Measurements from ENCODE around the gene RBM46.

Gene RBM46, protein sequence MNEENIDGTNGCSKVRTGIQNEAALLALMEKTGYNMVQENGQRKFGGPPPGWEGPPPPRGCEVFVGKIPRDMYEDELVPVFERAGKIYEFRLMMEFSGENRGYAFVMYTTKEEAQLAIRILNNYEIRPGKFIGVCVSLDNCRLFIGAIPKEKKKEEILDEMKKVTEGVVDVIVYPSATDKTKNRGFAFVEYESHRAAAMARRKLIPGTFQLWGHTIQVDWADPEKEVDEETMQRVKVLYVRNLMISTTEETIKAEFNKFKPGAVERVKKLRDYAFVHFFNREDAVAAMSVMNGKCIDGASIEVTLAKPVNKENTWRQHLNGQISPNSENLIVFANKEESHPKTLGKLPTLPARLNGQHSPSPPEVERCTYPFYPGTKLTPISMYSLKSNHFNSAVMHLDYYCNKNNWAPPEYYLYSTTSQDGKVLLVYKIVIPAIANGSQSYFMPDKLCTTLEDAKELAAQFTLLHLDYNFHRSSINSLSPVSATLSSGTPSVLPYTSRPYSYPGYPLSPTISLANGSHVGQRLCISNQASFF

DNA sequence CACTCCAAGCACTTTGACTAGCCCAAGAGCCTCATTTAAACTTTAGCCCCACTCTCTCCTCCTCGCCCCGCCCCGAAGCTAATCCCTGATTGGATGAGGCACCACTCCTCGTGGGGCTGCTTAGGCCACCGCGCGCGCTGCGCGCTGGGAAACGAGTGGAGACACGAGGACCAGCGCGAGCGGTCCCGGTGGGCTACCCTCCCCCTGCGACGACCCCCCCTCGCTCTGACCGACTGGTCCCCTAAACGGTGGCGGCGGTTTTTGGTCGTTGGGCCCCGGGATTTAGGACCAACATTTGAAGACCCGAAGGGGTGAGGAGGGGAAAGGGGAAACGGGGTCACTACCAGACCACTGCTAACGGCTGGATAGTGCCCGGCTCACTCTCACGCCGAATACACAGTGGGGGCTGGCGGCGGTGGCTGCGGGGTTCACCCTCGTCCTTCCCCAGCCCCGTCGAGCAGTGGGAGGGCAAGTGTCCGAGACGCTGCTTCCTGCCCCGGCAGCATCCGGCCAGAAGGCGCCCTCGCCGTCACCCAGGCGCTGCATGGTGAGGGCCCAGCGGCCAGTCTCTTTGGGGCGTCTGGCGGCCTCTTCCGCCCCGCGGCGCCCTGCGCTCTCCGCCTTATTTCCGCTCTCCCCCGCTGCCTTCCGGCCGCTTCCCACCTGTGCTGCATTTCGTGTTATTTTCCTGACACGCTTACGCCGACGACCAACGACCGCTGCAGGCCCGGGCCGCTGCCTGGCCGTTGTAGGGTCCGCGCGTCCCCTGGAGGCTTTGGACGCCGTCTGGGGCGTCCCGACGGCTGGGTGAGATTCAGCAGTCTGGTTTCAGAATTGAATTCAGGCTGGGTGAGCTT is at the start of gene RBM46:
TSS of gene RBM46 (plus strand) at position 147 of the 857 bp plus-strand sequence. CDS start 15,481 bp downstream, outside the sequence.
- no peak for DNase-seq (ENCODE audit: low read depth)

DNA sequence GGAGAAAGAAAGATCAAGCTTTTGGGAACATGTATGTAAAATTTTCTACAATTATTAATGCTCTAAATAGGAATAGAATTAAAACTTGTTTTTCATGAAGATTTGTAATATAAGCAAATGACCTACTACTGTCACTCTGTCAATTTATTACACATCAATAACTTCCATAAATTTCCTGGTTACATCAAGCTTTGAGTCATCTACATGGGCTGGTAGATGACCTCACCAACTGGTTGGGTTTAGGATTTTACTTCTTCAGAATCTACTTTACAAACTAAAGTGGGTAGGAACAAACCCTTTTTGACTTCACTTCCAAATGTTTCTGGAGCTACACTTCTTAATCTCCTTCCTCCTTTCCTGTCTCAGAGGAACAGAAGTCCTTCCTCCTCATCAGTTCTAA is 49.3 kb upstream of the RBM46 start:
- DNase-seq (ENCODE audit: low read depth), result no peak

DNA sequence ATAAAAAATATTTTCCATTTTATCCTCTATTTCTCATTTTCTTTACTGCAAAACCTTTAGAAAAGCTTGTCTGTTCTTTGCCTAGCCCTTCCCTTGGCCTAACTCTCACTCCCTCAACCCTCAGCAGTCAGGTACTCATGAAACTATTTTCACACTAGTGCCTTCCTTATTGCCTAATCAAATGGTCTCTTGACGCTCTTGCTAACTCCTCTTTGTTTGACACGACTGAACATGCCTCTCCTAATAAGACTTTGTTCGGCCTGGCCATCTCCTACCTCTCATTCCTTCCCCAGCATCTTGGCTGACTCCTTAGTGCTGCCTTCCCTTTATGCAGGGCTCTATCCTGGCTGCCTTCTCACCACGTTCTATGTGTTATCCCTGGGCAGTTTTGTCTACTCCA is 48.4 kb upstream of the RBM46 start:
- DNase-seq (ENCODE audit: low read depth), result no peak

DNA sequence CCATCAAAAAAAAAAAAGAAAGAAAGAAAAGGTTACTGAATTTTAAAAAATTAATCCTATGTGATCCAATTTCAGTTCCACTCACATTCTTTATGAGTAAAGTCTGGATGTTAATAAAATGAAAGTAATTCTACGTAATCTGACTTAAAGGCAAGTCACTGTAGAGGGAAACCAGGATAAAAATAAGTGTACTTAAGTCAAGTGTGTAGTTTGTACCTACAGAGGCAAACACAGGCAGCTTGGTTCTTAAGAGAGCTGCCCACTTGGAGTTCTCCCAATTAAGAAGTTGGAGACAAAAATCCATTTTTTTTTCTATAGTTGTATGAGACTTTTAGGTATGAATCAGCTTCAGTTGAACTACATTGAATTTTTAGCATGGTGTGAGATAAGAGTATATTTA is 44.3 kb upstream of the RBM46 start:
- no peak for DNase-seq (ENCODE audit: low read depth)

DNA sequence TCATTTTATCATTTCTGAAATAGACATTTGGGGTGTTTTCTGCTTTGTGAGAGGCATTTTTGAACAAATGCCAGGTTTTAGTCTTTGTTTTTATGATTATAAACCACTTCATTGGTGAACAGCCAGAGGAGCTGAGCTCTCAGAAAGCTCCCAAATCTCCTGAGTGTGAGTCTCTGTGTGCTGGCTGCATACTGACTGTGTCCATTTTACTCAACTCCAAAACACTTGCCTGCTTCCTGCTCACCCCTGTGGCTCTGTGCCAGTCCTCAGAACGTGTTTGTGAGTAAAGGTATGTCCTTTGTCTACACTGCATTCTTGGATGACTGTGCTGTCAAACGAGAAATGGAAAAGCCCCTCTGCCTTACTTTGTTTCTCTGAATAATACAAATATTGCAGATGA is 42.6 kb upstream of the RBM46 start:
- no peak for DNase-seq (ENCODE audit: low read depth)

DNA sequence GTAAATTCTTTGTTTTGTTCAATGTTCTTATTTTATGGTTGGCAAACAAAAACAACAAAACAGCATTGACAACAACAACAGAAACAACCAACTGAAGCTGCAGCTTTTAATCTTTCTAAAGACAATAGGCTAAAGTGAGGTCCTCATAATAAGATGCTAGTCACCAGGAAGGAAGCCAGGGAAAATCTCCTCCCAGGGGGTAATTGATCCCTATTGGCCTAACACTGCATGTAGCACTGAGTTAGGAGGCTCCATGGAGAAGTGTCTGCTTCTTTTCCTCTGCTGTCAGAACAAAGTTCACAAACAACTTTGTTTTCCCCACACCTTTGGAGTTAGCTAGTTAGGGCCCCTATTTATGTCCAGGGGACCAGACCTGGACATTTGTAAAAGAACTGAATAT is 42.0 kb upstream of the RBM46 start:
- no peak for DNase-seq (ENCODE audit: low read depth)

DNA sequence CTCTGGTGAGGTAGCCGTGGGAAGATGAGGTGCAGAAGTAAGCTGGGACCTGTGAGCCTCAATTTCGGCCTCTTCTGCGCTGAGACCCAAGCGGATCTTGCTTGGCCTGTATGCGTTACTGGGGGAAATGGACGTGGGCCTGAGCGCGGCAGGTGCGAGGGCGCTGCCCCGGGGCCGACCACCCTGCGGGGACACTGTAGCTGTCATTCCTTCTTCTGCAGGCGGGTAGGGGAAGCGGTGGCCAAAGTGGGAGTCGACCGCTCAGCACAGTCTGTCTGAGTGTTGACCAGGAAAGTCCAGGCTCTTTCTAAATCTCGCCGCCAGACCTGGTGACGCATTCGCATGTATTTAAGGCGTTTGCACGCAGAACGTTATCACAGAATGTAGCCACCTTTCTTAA is 40.6 kb upstream of the RBM46 start:
- no peak for DNase-seq (ENCODE audit: low read depth)

DNA sequence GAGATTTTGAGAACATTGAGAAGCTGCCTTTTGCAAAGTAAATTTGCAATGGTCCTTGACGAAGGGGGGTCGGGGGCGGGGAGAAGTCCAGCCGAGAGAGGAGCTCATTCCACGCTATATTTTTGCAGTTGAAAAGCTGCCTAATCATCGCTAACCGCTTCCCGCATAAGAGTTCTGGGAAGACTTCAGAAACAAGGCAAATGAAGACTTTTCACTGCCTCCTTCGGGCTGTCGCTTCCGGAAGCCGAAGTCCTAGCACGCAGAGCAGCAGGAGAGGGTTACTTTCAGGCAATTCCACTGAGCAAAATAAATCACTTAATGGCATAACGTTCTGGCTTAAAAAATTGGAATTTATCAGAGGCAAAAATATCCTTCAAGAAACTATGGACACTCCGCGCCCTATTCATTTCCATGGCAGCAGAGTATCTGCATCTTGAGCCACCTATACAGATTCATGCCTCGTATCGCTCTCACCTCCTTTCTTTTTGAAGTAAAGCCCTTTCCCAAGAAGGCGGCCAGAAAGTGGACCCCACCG is 39.9 kb upstream of the RBM46 start:
- DNase-seq (ENCODE audit: low read depth), result no peak

DNA sequence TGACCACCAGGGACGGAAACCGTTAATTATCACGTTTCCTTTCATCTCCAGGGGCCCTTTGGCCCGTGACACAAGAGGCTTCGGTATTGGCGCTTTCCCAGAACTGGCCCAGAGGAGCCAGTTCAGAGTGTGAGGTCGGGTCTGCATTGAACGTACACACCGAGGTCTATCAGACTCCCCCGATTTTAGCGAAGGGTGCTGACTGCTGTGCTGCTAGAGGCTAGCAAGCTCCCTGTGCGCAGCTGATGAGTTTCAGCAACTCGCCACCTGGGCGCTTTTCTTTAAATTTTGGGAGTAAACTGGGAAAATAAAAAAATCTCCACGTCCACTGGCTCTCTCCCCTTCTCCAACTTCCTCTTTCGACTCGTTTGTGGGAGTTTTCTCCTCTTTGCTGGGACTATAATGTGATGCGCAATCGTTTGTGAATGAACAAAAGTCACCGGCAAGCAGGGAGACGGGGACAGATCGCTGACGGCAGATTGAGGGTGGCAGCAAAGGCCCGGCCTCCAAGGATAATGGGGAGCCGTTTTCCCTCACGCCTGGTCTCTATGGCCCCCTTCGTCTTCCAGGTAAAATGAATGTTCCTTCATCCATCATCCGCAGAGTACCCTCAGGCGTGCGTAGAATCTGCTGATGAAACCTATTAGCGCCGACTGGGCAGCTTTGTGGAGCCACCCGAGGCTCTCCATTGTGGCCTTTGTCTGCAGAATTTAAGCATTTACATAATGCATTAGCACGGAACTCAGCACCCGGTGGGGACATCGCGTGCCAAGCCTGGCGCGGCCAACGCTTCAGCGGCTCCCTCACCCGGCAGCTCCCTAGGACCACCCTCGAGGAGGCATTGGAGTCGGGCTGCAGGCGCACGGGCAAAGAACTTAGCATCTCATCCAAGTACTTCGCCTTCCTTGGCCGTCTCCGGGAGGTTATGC is 38.9 kb upstream of the RBM46 start:
- no peak for DNase-seq (ENCODE audit: low read depth)

DNA sequence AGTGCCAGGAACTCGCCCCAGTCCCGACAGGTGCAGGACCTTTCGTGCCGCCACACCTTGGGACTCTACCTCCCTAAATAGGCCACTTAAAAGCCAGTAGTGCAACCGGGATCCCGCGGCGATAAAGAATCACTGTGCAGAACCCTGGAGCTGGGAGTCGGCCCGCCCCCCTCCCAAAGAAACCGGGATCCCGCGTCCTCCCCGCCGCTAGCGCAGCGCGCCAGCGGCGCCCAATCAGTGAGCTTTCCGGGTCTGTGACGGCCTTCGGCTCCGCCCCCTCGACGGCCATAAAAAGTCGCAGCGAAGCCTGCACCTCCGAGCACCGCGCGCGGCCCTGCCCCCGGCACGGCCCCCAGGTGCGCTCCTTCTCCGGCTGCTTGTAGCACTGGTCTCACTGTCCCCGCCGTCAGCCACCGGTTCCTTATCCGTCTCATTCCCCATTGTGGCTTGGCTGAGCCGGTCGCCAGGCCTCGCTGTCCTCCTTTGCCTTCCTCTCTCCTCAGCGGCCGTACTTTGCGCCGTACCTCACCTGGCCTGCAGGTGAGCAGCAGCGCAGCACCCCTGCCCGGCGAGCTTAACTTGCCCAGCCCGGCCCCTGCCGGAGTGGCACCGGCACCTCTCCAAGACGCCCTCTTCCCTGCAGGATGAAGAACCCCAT is 37.3 kb upstream of the RBM46 start, which contains the start of gene LRAT:
TSS of gene LRAT (plus strand) at position 318 of the 658 bp plus-strand sequence. CDS start at position 645, 327 bp downstream.
- DNase-seq (ENCODE audit: low read depth), result no peak

DNA sequence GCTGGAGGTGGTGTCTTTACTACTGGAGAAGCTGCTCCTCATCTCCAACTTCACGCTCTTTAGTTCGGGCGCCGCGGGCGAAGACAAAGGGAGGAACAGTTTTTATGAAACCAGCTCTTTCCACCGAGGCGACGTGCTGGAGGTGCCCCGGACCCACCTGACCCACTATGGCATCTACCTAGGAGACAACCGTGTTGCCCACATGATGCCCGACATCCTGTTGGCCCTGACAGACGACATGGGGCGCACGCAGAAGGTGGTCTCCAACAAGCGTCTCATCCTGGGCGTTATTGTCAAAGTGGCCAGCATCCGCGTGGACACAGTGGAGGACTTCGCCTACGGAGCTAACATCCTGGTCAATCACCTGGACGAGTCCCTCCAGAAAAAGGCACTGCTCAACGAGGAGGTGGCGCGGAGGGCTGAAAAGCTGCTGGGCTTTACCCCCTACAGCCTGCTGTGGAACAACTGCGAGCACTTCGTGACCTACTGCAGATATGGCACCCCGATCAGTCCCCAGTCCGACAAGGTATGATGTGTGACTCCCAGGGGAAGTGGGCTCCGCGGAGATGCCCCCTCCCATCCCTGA is 36.6 kb upstream of the RBM46 start:
- DNase-seq (ENCODE audit: low read depth), result no peak

DNA sequence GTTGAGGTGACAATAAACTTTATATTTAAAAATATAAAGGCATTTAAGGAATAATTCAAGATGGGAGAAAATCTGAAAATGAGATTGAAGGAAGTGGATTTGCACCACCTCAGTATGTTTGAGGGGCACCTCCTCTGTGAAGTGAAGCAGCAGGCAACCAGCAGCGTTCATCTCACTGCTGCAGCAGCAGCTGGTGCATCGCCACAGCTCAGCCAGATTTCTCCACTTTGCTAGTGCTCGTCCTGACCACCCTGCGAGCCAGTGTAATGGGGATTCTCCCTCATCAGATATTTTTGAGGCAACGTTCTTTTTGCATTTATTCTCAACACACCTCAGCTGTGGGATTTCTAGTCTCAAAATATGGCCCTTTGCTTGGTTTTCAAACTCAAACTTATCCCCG is 23.4 kb upstream of the RBM46 start:
- DNase-seq (ENCODE audit: low read depth), result no peak

DNA sequence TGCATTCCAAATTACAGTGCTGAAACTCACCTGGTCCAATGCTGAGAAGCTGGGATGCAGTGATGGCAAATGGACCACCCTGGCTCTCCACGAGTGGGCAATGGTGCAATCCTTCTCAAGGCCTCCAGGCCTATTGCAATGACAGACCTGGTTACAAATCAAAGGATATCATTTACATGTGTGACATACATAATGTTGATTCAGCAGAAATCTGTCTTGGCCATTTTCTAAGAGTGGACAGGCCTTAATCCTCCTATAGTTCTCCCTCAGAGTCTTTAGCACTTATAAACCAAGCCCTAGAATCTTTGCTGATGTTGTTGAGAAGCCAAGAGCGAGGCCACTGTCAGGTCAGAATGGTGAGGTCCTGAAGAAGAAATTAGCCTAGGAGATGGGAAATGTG is 20.2 kb upstream of the RBM46 start:
- DNase-seq (ENCODE audit: low read depth), result no peak

DNA sequence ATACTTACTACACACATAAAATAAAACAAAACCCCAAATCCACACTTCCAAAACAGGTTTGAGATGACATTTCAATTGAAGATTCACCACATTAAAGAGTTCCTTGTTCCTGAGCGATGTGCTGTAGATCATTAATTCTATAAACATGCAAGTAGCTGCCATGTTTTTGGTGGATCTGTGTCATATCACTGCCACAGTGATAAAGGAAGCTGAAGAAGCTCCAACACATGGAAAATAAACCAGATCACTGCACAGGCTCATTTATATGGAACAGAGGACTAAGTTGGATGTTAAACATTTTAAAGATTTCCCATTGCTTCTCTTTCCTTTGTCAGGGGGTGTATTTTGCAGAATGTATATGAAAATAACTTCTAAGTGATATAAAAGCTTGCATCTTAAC is 2.8 kb upstream of the RBM46 start:
- DNase-seq (ENCODE audit: low read depth), result no peak

DNA sequence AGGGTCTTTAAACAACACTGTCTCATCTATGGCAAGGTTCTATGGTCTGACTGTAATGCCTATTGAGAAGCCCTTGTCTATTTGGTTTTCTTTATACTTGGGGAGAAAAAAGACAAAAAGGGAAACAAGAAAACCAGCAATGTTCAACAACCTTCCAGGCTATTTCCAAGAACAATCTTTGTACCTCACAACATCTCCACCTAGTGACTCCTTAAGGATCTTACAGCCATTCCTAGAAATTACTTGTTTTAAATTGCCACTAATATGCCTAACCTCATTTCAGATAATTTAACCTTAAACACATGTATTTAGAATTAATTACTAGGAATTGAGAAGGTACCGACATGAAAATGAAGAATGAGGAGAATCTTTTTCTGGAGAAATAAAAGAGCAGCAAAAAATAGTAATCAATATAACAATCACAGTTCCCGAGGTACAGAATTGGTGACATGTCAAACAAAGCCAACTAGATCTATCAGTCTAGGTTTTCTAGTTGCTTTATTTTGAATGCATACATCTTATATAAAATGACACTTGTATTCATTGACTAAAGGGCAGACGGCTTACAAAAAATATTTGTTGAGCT is 1.6 kb upstream of the RBM46 start:
- DNase-seq (ENCODE audit: low read depth), result no peak

DNA sequence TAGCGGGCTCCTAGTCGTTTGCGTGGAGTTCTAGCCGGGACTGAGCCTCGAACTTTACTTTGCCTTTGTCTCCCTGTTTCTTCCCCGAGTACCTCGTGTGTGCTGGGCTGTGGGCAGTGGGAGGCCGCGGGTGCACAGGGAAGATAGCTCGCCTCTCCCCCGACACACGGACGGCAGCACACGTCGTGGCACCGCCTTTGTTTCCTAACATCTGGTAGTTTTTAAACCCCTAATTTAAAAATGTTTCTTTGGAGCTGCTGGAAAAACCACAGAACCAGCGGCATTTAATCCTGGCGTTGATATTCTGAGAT is 866 bp downstream of the RBM46 start:
- no peak for DNase-seq (ENCODE audit: low read depth)

DNA sequence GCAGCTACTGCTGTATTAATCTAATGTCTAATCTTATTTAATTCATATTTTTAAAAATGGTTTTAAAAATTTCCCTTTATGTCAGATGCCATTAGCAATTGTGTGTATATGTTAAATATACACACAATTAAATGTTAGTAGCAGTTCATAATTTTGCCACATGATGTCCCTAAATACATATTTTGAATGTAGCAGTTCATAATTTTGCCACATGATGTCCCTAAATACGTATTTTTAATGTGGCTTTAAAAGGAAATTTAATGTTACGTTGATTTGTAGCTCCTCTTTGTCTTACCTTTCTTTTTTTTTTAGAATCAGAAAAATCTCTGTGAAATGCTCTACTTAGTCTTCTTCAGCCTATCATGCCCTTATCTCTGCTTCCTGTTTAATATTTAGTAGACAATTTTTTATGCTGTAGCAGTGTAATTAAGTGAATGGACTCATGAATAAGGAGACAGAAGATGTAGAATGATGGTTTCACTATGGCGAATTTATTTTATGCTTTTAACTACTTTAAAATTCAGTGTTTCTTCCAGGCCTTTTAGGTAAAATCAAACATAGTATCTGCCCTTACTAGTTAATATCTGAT is 26.1 kb downstream of the RBM46 start:
- DNase-seq (ENCODE audit: low read depth), result no peak

DNA sequence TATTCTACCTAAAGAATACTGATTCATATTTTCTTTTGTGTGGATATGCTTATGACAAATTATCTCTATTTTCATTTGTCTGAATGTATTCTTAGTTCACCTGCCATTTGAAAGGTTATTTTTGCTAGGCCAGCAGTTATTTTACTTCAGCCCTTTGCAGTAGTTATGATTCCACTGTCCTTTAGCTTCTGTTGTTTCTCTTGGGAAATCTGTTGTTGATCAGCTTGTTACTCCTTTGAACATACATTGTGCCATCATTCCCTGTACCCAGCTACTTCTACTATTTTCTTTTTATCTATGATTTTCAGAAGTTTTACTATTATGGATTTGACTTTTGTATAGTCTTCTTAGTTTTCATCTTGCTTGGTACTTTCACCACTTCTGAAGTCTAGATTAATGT is 37.2 kb downstream of the RBM46 start:
- DNase-seq (ENCODE audit: low read depth), result no peak

DNA sequence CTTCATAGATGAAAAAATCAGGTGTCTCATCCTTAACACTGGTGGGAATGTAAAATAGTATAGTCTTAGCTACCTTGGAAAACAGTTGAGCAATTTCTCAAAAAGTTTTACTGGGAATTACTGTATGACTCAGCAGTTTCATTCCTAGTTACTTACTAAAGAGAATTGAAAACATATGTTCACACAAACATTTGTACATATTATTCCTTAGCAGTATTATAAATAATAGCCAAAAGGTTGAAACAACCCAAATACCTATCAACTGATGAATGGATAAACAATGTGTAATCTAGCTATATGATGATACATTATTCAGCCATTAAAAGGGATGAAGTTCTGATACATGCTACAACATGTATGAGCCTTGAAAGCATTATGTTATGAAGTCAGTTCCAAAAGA is 41.7 kb downstream of the RBM46 start:
- DNase-seq (ENCODE audit: low read depth), result no peak

DNA sequence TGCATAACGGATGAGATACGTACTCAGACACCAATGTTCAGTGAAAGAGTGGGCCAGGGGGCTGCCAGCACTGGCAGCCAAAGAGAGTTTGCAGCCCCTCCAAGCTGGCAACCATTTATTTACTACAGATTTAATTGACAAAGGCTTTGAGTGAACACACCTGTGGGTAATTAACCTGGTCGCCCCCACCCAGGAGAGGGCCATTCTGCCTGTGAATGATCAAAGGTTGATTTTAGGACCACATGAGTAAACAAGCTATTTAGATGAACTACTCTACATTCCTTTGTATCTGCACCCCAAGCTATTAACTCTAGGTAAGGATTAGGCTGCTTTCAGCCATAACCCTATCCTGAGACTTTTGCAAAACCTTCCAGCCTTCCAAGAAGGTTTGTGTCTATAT is 55.0 kb downstream of the RBM46 start:
- no peak for DNase-seq (ENCODE audit: low read depth)
